A549 (cell line): ENCODE results near the gene GRAMD2B. TPM values are rescaled to one million over a fixed set of nuclear protein-coding genes. Genes with fewer than 3 reads are reported as not detected.

Experiments
- ATAC-seq, 2 experiments: fragments of 200-7000 bp in 1 of 2; fragments of >200 bp in 1 of 2; cut with Nextera tagmentation in 1 of 2; cut with Tn5 transposase in 1 of 2; 3 replicates each; pipeline versions ENCODE4 v1.8.0 to v1.9.1; 2018 to 2020; ENCODE audit warnings: mild to moderate bottlenecking in 1 of 2, moderate library complexity in 1 of 2
- CTCF ChIA-PET: fragments of 300-600 bp; sonication (Branson Sonifier 250); formaldehyde crosslinking; extraction: SDS; loops from one replicate; lab custom pipeline; 2021; ENCODE audit warnings: antibody characterized with exemption, inconsistent platforms; lab: Yijun Ruan, JAX
- POLR2A ChIA-PET: fragments of 350-600 bp; formaldehyde crosslinking; extraction: SDS; loops from one replicate; lab custom pipeline; 2021; ENCODE audit warnings: antibody characterized with exemption, inconsistent platforms; lab: Yijun Ruan, JAX
- DNase-seq, 2 experiments: peaks; one replicate each; pipeline versions ENCODE4 v3.0.0 to v3.0.0-alpha.2; 2011 to 2016; ENCODE audit warnings: low read depth in 1 of 2, low spot score in 1 of 2
- FAIRE-seq: peaks from 2 replicates; lab custom pipeline; 2011; peaks lifted over from hg19 to GRCh38; lab: Jason Lieb, UNC
- H3K27ac ChIP-seq, 2 experiments: fragments of >200 bp; sonication (Bioruptor Twin); formaldehyde crosslinking; 3 replicates each; pipeline ENCODE4 v1.5.1; 2016 to 2017
- H3K4me1 ChIP-seq: fragments of >200 bp; sonication (Bioruptor Twin); formaldehyde crosslinking; 3 replicates; pipeline ENCODE4 v1.6.1; 2016
- H3K4me2 ChIP-seq: fragments of >200 bp; sonication (Bioruptor Twin); formaldehyde crosslinking; 3 replicates; pipeline ENCODE4 v1.6.1; 2016
- H3K4me3 ChIP-seq: fragments of >200 bp; sonication (Bioruptor Twin); formaldehyde crosslinking; 3 replicates; pipeline ENCODE4 v1.5.1; 2016
- H3K9me3 ChIP-seq: fragments of >200 bp; sonication (Bioruptor Twin); formaldehyde crosslinking; 3 replicates; pipeline ENCODE4 v1.6.1; 2016
- ATOH8 ChIP-seq: fragments of 250-450 bp; sonication (Bioruptor Pico); IDR thresholded peaks from 2 replicates; pipeline ENCODE4 v1.5.0; 2020; ENCODE audit warnings: low read depth, mild to moderate bottlenecking, moderate library complexity
- BHLHE40 ChIP-seq: IDR thresholded peaks from 2 replicates; pipeline ENCODE4 v1.6.1; 2012; ENCODE audit warnings: low read depth, low read length, inconsistent platforms
- CBX2 ChIP-seq: fragments of 200-600 bp; sonication (generic); IDR thresholded peaks from 2 replicates; pipeline ENCODE4 v1.6.1; 2016; ENCODE audit warnings: low read depth, mild to moderate bottlenecking, borderline replicate concordance
- CEBPB ChIP-seq, 2 experiments: fragments of >200 bp in 1 of 2; sonication (Bioruptor Twin) in 1 of 2; formaldehyde crosslinking in 1 of 2; IDR thresholded peaks; 2 replicates each; pipeline ENCODE4 v1.6.1; 2012 to 2016
- CHD2 ChIP-seq: fragments of 150-350 bp; IDR thresholded peaks from 2 replicates; pipeline ENCODE4 v1.6.1; 2014; ENCODE audit warnings: low read length; ENCODE audit not compliant: partially characterized antibody
- CHD4 ChIP-seq: fragments of 200-600 bp; sonication (generic); IDR thresholded peaks from 2 replicates; pipeline ENCODE4 v1.6.1; 2016; ENCODE audit warnings: antibody characterized with exemption, mild to moderate bottlenecking, borderline replicate concordance
- EHMT2 ChIP-seq: fragments of 200-600 bp; sonication (generic); IDR thresholded peaks from 2 replicates; pipeline ENCODE4 v1.6.1; 2016; ENCODE audit warnings: antibody characterized with exemption, low read depth, mild to moderate bottlenecking, moderate library complexity
- FOXS1 ChIP-seq: fragments of 250-450 bp; sonication (Bioruptor Pico); IDR thresholded peaks from 2 replicates; pipeline ENCODE4 v1.5.0; 2020; ENCODE audit warnings: mild to moderate bottlenecking, moderate library complexity
- HMGXB4 ChIP-seq: fragments of 250-450 bp; sonication (Bioruptor Pico); IDR thresholded peaks from 2 replicates; pipeline ENCODE4 v1.5.0; 2021; ENCODE audit warnings: mild to moderate bottlenecking, moderate library complexity, borderline replicate concordance
- HOXB5 ChIP-seq: fragments of 250-450 bp; sonication (Bioruptor Pico); IDR thresholded peaks from 2 replicates; pipeline ENCODE4 v1.5.0; 2020; ENCODE audit warnings: mild to moderate bottlenecking, moderate library complexity
- POLR2A ChIP-seq: IDR thresholded peaks from 2 replicates; pipeline ENCODE4 v1.6.1; 2012; ENCODE audit warnings: mild to moderate bottlenecking, low read length
- RAD21 ChIP-seq, 2 experiments: fragments of >200 bp in 1 of 2; sonication (Bioruptor Twin) in 1 of 2; formaldehyde crosslinking in 1 of 2; IDR thresholded peaks in 1 of 2; conservative IDR thresholded peaks in 1 of 2; 2 replicates in 1 of 2; 3 replicates in 1 of 2; pipeline ENCODE4 v1.6.1; 2012 to 2018; ENCODE audit warnings: inconsistent platforms in 1 of 2
- SMC3 ChIP-seq: fragments of >200 bp; sonication (Bioruptor Twin); formaldehyde crosslinking; IDR thresholded peaks from 3 replicates; pipeline ENCODE4 v1.6.1; 2018; ENCODE audit warnings: inconsistent platforms
- TFCP2L1 ChIP-seq: fragments of 250-450 bp; sonication (Bioruptor Pico); IDR thresholded peaks from 2 replicates; pipeline ENCODE4 v1.5.0; 2021; ENCODE audit warnings: mild to moderate bottlenecking
- ZNF302 ChIP-seq: fragments of 250-450 bp; sonication (Bioruptor Pico); IDR thresholded peaks from 2 replicates; pipeline ENCODE4 v1.9.0; 2021; ENCODE audit warnings: inconsistent platforms, mild to moderate bottlenecking, moderate library complexity
- WGBS: methylation state at CpG from one replicate; pipeline ENCODE4 v1.1.6; 2017; ENCODE audit errors: missing lambda C conversion rate; 5-methylcytosine and 5-hydroxymethylcytosine counted together
- polyA plus RNA-seq, 4 experiments: library from polyadenylated mRNA; depleted of rRNA in 3 of 4; stranded (reverse); fragments of >200 nt; fragmentation: RNase III in 1 of 4; extraction: RNeasy Plus Mini Kit Qiagen cat#74134 plus additional on column Dnase treatment in 1 of 4; gene quantifications; 2 replicates in 3 of 4; 3 replicates in 1 of 4; pipeline ENCODE4 v1.2.3, GENCODE V29; 2011 to 2017
- TF ChIP-seq, protein P1 (sequence below): fragments of >200 bp; sonication (Bioruptor Twin); formaldehyde crosslinking; IDR thresholded peaks from 2 replicates; pipeline ENCODE4 v1.6.1; 2016
- TF ChIP-seq, protein P2 (sequence below): fragments of 200-600 bp; sonication (generic); IDR thresholded peaks from 2 replicates; pipeline ENCODE4 v1.6.1; 2016; ENCODE audit warnings: antibody characterized with exemption, mild to moderate bottlenecking, moderate library complexity
- TF ChIP-seq, protein P3 (sequence below): IDR thresholded peaks from 2 replicates; pipeline ENCODE4 v1.6.1; 2012

Gene GRAMD2B
- polyA plus RNA-seq, 2 of the 4 experiments (the other 2 are of a cell fraction) = 1.0 to 1.2 TPM

GRCh38 chr5:126428421-126428820 is 5.2 kb downstream of the GRAMD2B start:
- no peak for ATAC-seq
- WGBS = 64% methylated on average over 2 of the region's 2 CpGs

GRCh38 chr5:126430631-126431030 is 7.4 kb downstream of the GRAMD2B start:
- TF ChIP-seq TFCP2L1 (CRISPR knock-in tag) (no peak), POLR2A (no peak), ATOH8 (CRISPR knock-in tag) (no peak), CHD4 (no peak), BHLHE40 (no peak), HOXB5 (CRISPR knock-in tag) (no peak), HMGXB4 (CRISPR knock-in tag) (no peak), CBX2 (no peak), RAD21 (conservative IDR thresholded peaks at IDR 0.05 in 1 of 2, IDR thresholded peaks at IDR 0.05 in 1 of 2) (no peak), ZNF302 (CRISPR knock-in tag) (no peak), CEBPB (IDR thresholded peaks at IDR 0.05) (no peak)
- TF ChIP-seq, protein P1, sequence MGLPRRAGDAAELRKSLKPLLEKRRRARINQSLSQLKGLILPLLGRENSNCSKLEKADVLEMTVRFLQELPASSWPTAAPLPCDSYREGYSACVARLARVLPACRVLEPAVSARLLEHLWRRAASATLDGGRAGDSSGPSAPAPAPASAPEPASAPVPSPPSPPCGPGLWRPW = no peak
- ChIA-PET POLR2A (no interaction called here), CTCF (no interaction called here)
- DNase-seq (no peak), ATAC-seq (no peak), FAIRE-seq (no peak)
- Histone ChIP-seq H3K27ac (no peak overlapping the region), H3K4me3 (no peak overlapping the region), H3K4me2 (no peak overlapping the region), H3K9me3 (no peaks in the 10 kb centered on the region), H3K4me1 (no peaks in the 10 kb centered on the region)

More at GRCh38 chr5:126428421-126428820, 5.2 kb downstream of the GRAMD2B start:
- Histone ChIP-seq H3K4me3 (no peak overlapping the region), H3K9me3 (no peaks in the 10 kb centered on the region), H3K4me1 (no peaks in the 10 kb centered on the region), H3K4me2 (no peak overlapping the region), H3K27ac (no peak overlapping the region)
- DNase-seq = no peak
- CTCF ChIA-PET = interaction anchor here (1.5 kb wide), 1 partner anchor 11 kb away, joined by 3 read pairs; no protein-coding TSS in a partner anchor
- POLR2A ChIA-PET = no interaction called here
- TF ChIP-seq, protein P2, sequence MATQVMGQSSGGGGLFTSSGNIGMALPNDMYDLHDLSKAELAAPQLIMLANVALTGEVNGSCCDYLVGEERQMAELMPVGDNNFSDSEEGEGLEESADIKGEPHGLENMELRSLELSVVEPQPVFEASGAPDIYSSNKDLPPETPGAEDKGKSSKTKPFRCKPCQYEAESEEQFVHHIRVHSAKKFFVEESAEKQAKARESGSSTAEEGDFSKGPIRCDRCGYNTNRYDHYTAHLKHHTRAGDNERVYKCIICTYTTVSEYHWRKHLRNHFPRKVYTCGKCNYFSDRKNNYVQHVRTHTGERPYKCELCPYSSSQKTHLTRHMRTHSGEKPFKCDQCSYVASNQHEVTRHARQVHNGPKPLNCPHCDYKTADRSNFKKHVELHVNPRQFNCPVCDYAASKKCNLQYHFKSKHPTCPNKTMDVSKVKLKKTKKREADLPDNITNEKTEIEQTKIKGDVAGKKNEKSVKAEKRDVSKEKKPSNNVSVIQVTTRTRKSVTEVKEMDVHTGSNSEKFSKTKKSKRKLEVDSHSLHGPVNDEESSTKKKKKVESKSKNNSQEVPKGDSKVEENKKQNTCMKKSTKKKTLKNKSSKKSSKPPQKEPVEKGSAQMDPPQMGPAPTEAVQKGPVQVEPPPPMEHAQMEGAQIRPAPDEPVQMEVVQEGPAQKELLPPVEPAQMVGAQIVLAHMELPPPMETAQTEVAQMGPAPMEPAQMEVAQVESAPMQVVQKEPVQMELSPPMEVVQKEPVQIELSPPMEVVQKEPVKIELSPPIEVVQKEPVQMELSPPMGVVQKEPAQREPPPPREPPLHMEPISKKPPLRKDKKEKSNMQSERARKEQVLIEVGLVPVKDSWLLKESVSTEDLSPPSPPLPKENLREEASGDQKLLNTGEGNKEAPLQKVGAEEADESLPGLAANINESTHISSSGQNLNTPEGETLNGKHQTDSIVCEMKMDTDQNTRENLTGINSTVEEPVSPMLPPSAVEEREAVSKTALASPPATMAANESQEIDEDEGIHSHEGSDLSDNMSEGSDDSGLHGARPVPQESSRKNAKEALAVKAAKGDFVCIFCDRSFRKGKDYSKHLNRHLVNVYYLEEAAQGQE = no peak
- TF ChIP-seq CHD2 (no peak), FOXS1 (CRISPR knock-in tag) (no peak), EHMT2 (no peak), CHD4 (no peak), SMC3 (no peak), CEBPB (IDR thresholded peaks at IDR 0.05) (no peak)
- TF ChIP-seq, protein P3, sequence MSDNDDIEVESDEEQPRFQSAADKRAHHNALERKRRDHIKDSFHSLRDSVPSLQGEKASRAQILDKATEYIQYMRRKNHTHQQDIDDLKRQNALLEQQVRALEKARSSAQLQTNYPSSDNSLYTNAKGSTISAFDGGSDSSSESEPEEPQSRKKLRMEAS = no peak
- FAIRE-seq = no peak
